IMR-90 (cell line): ENCODE data around the gene C5. TPM values are rescaled to one million over a fixed set of nuclear protein-coding genes. Genes with fewer than 3 reads are reported as not detected.

ENCODE experiments used
- ATAC-seq: fragments of 200-7000 bp; cut with Tn5 transposase; 2 replicates; pipeline ENCODE4 v1.9.1; 2020; ENCODE audit warnings: low read depth, mild to moderate bottlenecking, moderate library complexity
- BruUV-seq: library from RNA; stranded (reverse); fragments of 400-500 nt; replicated peaks from 2 replicates; lab custom pipeline; 2021; lab: Mats Ljungman, UMichigan
- CTCF ChIA-PET: fragments of 300-600 bp; formaldehyde crosslinking; extraction: SDS; loops from one replicate; lab custom pipeline; 2021; ENCODE audit warnings: antibody characterized with exemption; lab: Yijun Ruan, JAX
- POLR2A ChIA-PET: fragments of 300-600 bp; sonication (Branson Sonifier 250); formaldehyde crosslinking; loops from one replicate; lab custom pipeline; 2022; ENCODE audit warnings: antibody characterized with exemption; ENCODE audit not compliant: unreplicated experiment; lab: Charles Lee
- DNase-seq: peaks from one replicate; pipeline ENCODE4 v3.0.0; 2013
- H2AFZ ChIP-seq: replicated peaks from 2 replicates; pipeline ENCODE3; 2013; ENCODE audit warnings: low read length, mild to moderate bottlenecking; ENCODE audit not compliant: poor library complexity
- H2AK5ac ChIP-seq: 2 replicates; pipeline ENCODE4 v1.6.1; 2013; ENCODE audit warnings: low read depth, low read length, inconsistent platforms
- H2AK9ac ChIP-seq: replicated peaks from 2 replicates; pipeline ENCODE3; 2013; ENCODE audit warnings: mild to moderate bottlenecking, low read depth, low read length, moderate library complexity; ENCODE audit not compliant: poor library complexity
- H2BK120ac ChIP-seq: 2 replicates; pipeline ENCODE4 v1.6.1; 2013; ENCODE audit warnings: low read depth, low read length, inconsistent platforms
- H2BK15ac ChIP-seq: 3 replicates; pipeline ENCODE4 v1.6.1; 2013; ENCODE audit warnings: low read depth, low read length, inconsistent platforms
- H2BK20ac ChIP-seq: 2 replicates; pipeline ENCODE4 v1.6.1; 2013; ENCODE audit warnings: low read depth, mild to moderate bottlenecking, inconsistent platforms, low read length, moderate library complexity
- H2BK5ac ChIP-seq: 2 replicates; pipeline ENCODE4 v1.6.1; 2013; ENCODE audit warnings: mild to moderate bottlenecking, low read depth, low read length, inconsistent platforms; ENCODE audit not compliant: poor library complexity, severe bottlenecking
- H3K14ac ChIP-seq: replicated peaks from 2 replicates; pipeline ENCODE4 v1.6.1; 2013; ENCODE audit warnings: low read depth, low read length, inconsistent platforms
- H3K18ac ChIP-seq: 2 replicates; pipeline ENCODE4 v1.6.1; 2013; ENCODE audit warnings: low read depth, low read length, control low read depth
- H3K23ac ChIP-seq: 2 replicates; pipeline ENCODE4 v1.6.1; 2013; ENCODE audit warnings: low read depth, low read length, inconsistent platforms
- H3K27ac ChIP-seq: 2 replicates; pipeline ENCODE4 v1.5.1; 2013; ENCODE audit warnings: mild to moderate bottlenecking, control low read depth, low read length; ENCODE audit not compliant: insufficient read depth
- H3K27me3 ChIP-seq: 2 replicates; pipeline ENCODE4 v1.6.1; 2013; ENCODE audit warnings: low read length; ENCODE audit not compliant: control insufficient read depth, insufficient read depth
- H3K36me3 ChIP-seq: 2 replicates; pipeline ENCODE4 v1.6.1; 2013; ENCODE audit warnings: low read length, mixed read lengths; ENCODE audit not compliant: control insufficient read depth, insufficient read depth
- H3K4ac ChIP-seq: 2 replicates; pipeline ENCODE4 v1.6.1; 2013; ENCODE audit warnings: low read depth, low read length, inconsistent platforms
- H3K4me1 ChIP-seq: 2 replicates; pipeline ENCODE4 v1.6.1; 2013; ENCODE audit warnings: low read length, mixed read lengths; ENCODE audit not compliant: control insufficient read depth, insufficient read depth
- H3K4me2 ChIP-seq: 2 replicates; pipeline ENCODE4 v1.6.1; 2013; ENCODE audit warnings: low read depth, mild to moderate bottlenecking, control low read depth, low read length, moderate library complexity
- H3K4me3 ChIP-seq: 2 replicates; pipeline ENCODE4 v1.5.1; 2013; ENCODE audit warnings: low read depth, mild to moderate bottlenecking, control low read depth, low read length, moderate library complexity; ENCODE audit not compliant: insufficient read depth
- H3K56ac ChIP-seq: 2 replicates; pipeline ENCODE4 v1.6.1; 2013; ENCODE audit warnings: low read length, inconsistent platforms; ENCODE audit not compliant: insufficient read depth; ENCODE audit errors: extremely low read depth
- H3K79me1 ChIP-seq, 2 experiments: 2 replicates each; pipeline ENCODE4 v1.6.1; 2013; ENCODE audit warnings: low read length in 2 of 2, inconsistent platforms in 1 of 2, low read depth in 1 of 2
- H3K9ac ChIP-seq: 2 replicates; pipeline ENCODE4 v1.6.1; 2013; ENCODE audit warnings: low read depth, low read length, control low read depth
- H3K9me1 ChIP-seq: 2 replicates; pipeline ENCODE4 v1.6.1; 2013; ENCODE audit warnings: low read length, inconsistent platforms; ENCODE audit not compliant: insufficient read depth
- H3K9me3 ChIP-seq: 2 replicates; pipeline ENCODE4 v1.6.1; 2013; ENCODE audit warnings: low read length; ENCODE audit not compliant: control insufficient read depth, insufficient read depth
- H4K20me1 ChIP-seq: 2 replicates; pipeline ENCODE4 v1.6.1; 2013; ENCODE audit warnings: low read length, inconsistent platforms; ENCODE audit not compliant: insufficient read depth
- H4K5ac ChIP-seq: 2 replicates; pipeline ENCODE4 v1.6.1; 2013; ENCODE audit warnings: mild to moderate bottlenecking, low read depth, low read length, control low read depth
- H4K8ac ChIP-seq, 2 experiments: 2 replicates each; pipeline ENCODE4 v1.6.1; 2013; ENCODE audit warnings: low read depth in 2 of 2, low read length in 2 of 2, control low read depth in 1 of 2, inconsistent platforms in 1 of 2
- H4K91ac ChIP-seq: 2 replicates; pipeline ENCODE4 v1.6.1; 2013; ENCODE audit warnings: low read depth, low read length, inconsistent platforms; ENCODE audit not compliant: insufficient read depth
- CEBPB ChIP-seq: IDR thresholded peaks from 2 replicates; pipeline ENCODE4 v1.6.1; 2012; ENCODE audit warnings: low read depth, low read length, improper control_type of control experiment
- NFE2L2 ChIP-seq: fragments of 150-350 bp; IDR thresholded peaks from 2 replicates; pipeline ENCODE4 v1.6.1; 2016; ENCODE audit warnings: low read depth, mild to moderate bottlenecking, low read length
- USF2 ChIP-seq: fragments of 150-350 bp; IDR thresholded peaks from 2 replicates; pipeline ENCODE4 v1.6.1; 2017; ENCODE audit warnings: mild to moderate bottlenecking, antibody characterized with exemption, low read length, low read depth
- WGBS, 2 experiments: methylation state at CpG; one replicate each; pipeline versions ENCODE4 v1.1.5 to v1.1.7; 2013; ENCODE audit warnings: missing lambda C conversion rate in 2 of 2; ENCODE audit not compliant: insufficient read length in 1 of 2; ENCODE audit errors: extremely low coverage in 2 of 2; 5-methylcytosine and 5-hydroxymethylcytosine counted together
- dilution Hi-C: fragments of 300-500 bp; cut with HindIII; formaldehyde crosslinking; loops from one replicate; pipeline ENCODE4 v1.14.3; 2018; ENCODE audit warnings: low sequenced_read_pairs; ENCODE audit not compliant: unreplicated experiment
- in situ Hi-C: fragments of 300-500 bp; cut with MboI; formaldehyde crosslinking; loops from 3 replicates; pipeline ENCODE4 v1.14.3; 2019; ENCODE audit warnings: low sequenced_read_pairs, inconsistent platforms, mixed read lengths
- intact Hi-C: fragments of 100-400 bp; cut with micrococcal nuclease; formaldehyde crosslinking; loops from 2 replicates; pipeline ENCODE4 v1.10.0; 2022
- polyA plus RNA-seq, 3 experiments: library from polyadenylated mRNA; depleted of rRNA; stranded (reverse); fragments of >200 nt; gene quantifications; 2 replicates each; pipeline ENCODE4 v1.2.3, GENCODE V29; 2012; ENCODE audit warnings: low replicate concordance in 1 of 3
- total RNA-seq: library from RNA; depleted of rRNA; stranded (reverse); fragments of >200 nt; gene quantifications from 2 replicates; pipeline ENCODE4 v1.2.3, GENCODE V29; 2012

Gene C5
- total and polyA plus RNA-seq, 2 of the 4 experiments (the other 2 are of a cell fraction): 1.5 to 2.3 TPM

DNA sequence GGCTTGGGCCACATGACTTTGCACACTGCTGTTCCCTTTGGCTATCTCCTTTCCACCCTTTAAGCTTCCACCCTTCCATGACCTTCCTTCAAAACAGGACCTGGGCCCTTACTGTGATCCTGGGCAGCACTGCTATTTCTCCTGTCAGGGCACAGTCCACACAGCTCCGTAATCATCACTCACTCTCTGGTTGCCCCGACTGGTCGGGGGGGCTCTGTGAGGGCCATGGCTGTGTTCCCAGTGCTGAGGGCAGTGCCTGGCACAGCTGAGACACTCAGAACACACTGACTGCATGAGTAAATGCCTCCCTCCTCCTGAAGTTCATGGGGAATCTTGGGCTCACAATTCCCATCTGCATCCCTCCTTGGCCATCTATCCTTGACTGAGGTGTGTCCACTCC, 135.7 kb downstream of the C5 start:
- H3K4me3 ChIP-seq: no peak overlapping the region
- H4K91ac ChIP-seq: no peak overlapping the region
- no peaks in the 10 kb centered on the region for H4K20me1 ChIP-seq
- no peak overlapping the region for H2BK20ac ChIP-seq
- intact Hi-C loops (no loop called here), dilution Hi-C loops (no loop called here), in situ Hi-C loops (no loop called here)
- peaks cover 0 to 12% of the 10 kb centered on the region in 2 experiments; a peak in 2 of 4 replicates for H3K79me1 ChIP-seq
- TF ChIP-seq NFE2L2 (no peak), CEBPB (no peak), USF2 (no peak)
- H3K4me2 ChIP-seq: no peak overlapping the region
- H4K5ac ChIP-seq: no peak overlapping the region
- H3K14ac ChIP-seq: no peak overlapping the region
- peaks cover 4% of the 10 kb centered on the region; the same call in 1 of the 2 replicates for H3K36me3 ChIP-seq
- DNase-seq: no peak
- WGBS, 2 experiments: 79% methylated on average over 3 of the region's 3 CpGs; no CpG with 5 or more reads in 1 of the 2 experiments
- no peak for ATAC-seq
- H3K27ac ChIP-seq: no peak overlapping the region
- H3K9me1 ChIP-seq: peaks cover 21% of the 10 kb centered on the region
- ChIA-PET CTCF (no interaction called here), POLR2A (no interaction called here)
- no peak overlapping the region for H2AFZ ChIP-seq
- no peak overlapping the region for H2BK120ac ChIP-seq
- 0 out of 2 replicates have a peak, but pooled peaks cover 2% of the 10 kb centered on the region for H3K9me3 ChIP-seq
- H3K27me3 ChIP-seq: no peaks in the 10 kb centered on the region
- no peak overlapping the region for H2BK15ac ChIP-seq
- no TSS peak for BruUV-seq
- H2AK5ac ChIP-seq: no peak overlapping the region
- no peak overlapping the region for H4K8ac ChIP-seq
- peaks cover 9% of the 10 kb centered on the region for H3K4me1 ChIP-seq
- no peak overlapping the region for H3K23ac ChIP-seq
- H2BK5ac ChIP-seq: no peak overlapping the region
- H3K56ac ChIP-seq: no peak overlapping the region
- H3K9ac ChIP-seq: no peak overlapping the region
- no peak overlapping the region for H3K4ac ChIP-seq
- no peak overlapping the region for H3K18ac ChIP-seq
- H2AK9ac ChIP-seq: no peak overlapping the region
